Measurements from ENCODE around the gene FBXW11. TPM values are rescaled to one million over a fixed set of nuclear protein-coding genes. Genes with fewer than 3 reads are reported as not detected.
A peak's percentile ranks its signal among the peaks of the same experiment; 100 is the strongest.
"Not testable (repeated sequence)": the region's sequence is repeated elsewhere in the genome, so short reads cannot be mapped to it uniquely, and the experiment has no call there.

FBXW11 gene
- total RNA-seq, 1 donor: 64.8 TPM

- no peak overlapping the region for H3K4me3 ChIP-seq (ENCODE audit: low read depth, low read length)
- TF ChIP-seq CTCF (IDR thresholded peaks at IDR 0.05; ENCODE audit: insufficient read depth, low read length): no peak
- peak; percentile 77 for DNase-seq (ENCODE audit: low read depth)
Observed at GRCh38 chr5:171888051-171888481, 118.4 kb downstream of the FBXW11 start.

DNA sequence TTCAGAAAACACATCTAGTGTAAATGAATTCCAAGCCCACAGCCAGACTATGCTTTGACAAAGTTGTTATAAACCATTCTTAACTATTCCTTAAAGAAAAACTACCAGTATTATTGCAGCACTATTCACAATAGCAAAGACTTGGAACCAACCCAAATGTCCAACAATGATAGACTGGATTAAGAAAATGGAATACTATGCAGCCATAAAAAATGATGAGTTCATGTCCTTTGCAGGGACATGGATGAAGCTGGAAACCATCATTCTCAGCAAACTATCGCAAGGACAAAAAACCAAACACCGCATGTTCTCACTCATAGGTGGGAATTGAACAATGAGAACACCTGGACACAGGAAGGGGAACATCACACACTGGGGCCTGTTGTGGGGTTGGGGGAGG lies 120.4 kb downstream of the FBXW11 start:
- DNase-seq (ENCODE audit: low read depth); H3K4me3 ChIP-seq (ENCODE audit: low read depth, low read length): not testable (repeated sequence)

DNA sequence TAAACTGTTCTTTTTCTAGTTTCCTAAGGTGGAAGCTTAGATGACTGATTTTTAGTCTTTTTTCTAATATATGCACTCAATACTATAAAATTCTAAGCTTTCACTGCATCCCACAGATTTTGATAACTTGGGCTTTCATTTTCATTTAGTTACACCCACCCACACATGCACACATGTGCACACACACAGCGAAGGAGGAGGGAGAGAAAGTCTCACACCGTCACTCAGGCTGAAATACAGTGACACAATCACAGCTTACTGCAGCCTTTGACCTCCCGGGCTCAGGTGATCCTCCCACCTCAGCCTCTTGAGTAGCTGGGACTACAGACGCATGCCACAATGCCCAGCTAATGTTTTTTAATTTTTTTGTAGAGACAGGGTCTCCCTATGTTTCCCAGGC lies 124.3 kb downstream of the FBXW11 start:
- H3K4me3 ChIP-seq (ENCODE audit: low read depth, low read length): no peak overlapping the region
- no peak for DNase-seq (ENCODE audit: low read depth)
- no peak for TF ChIP-seq CTCF (IDR thresholded peaks at IDR 0.05; ENCODE audit: insufficient read depth, low read length)

GRCh38 chr5:171874234-171874633 lies 132.2 kb downstream of the FBXW11 start:
- DNase-seq (ENCODE audit: low read depth): peak; percentile 58
- H3K4me3 ChIP-seq (ENCODE audit: low read depth, low read length): no peak overlapping the region
- TF ChIP-seq CTCF (IDR thresholded peaks at IDR 0.05; ENCODE audit: insufficient read depth, low read length): no peak

- no peak for DNase-seq (ENCODE audit: low read depth)
- no peak for TF ChIP-seq CTCF (IDR thresholded peaks at IDR 0.05; ENCODE audit: insufficient read depth, low read length)
- H3K4me3 ChIP-seq (ENCODE audit: low read depth, low read length): no peak overlapping the region
Observed at GRCh38 chr5:171872666-171873065, 133.8 kb downstream of the FBXW11 start.

- no peak for DNase-seq (ENCODE audit: low read depth)
- H3K4me3 ChIP-seq (ENCODE audit: low read depth, low read length): no peak overlapping the region
- no peak for TF ChIP-seq CTCF (IDR thresholded peaks at IDR 0.05; ENCODE audit: insufficient read depth, low read length)
Observed at GRCh38 chr5:171871711-171872110, 134.7 kb downstream of the FBXW11 start.

DNA sequence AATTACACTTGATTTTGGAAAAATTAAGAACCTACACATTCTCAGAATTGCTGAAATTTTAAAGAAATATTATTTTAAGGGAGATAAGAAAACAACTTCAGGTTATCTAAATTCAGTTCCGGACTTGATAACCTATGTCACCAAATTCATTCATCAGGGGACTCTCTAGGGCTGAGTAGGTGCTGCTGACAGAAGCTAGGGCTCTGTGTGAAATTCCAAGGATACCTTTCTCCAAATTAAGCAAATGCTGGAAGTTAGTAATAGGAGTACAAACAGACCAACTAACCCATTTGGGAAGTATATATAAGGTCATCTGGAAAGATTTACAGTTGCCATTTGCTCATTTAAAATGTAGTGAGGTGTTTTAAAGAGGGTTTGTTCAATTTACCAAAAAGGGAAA lies 136.5 kb downstream of the FBXW11 start:
- no peak overlapping the region for H3K4me3 ChIP-seq (ENCODE audit: low read depth, low read length)
- DNase-seq (ENCODE audit: low read depth): no peak
- no peak for TF ChIP-seq CTCF (IDR thresholded peaks at IDR 0.05; ENCODE audit: insufficient read depth, low read length)
